ENCODE results near the gene TGM5. TPM values are rescaled to one million over a fixed set of nuclear protein-coding genes. Genes with fewer than 3 reads are reported as not detected.

The TGM5 gene
- total and polyA plus RNA-seq, 2 donors (not counting 1 experiment from before 2014, with no cell fraction given), result 0.42 TPM; not detected in 1

GRCh38 chr15:43210807-43211206, 55.9 kb downstream of the TGM5 start:
- H3K27me3 Mint-ChIP-seq, result peaks cover 20% of the 10 kb centered on the region
- intact Hi-C loops (cut with micrococcal nuclease), result no loop called here
- H3K9ac ChIP-seq (ENCODE audit: low read length), result no peak overlapping the region
- H3K4me3 ChIP-seq (ENCODE audit: control extremely low read depth in 1 of 5, extremely low read depth in 1 of 5, insufficient read depth in 1 of 5, low read depth in 2 of 5, low read length in 4 of 5), result no peak overlapping the region
- H3K9me3 Mint-ChIP-seq (ENCODE audit: insufficient read depth), result no peaks in the 10 kb centered on the region
- H3K79me2 ChIP-seq (ENCODE audit: control insufficient read depth, insufficient read depth, low read length), result no peaks in the 10 kb centered on the region
- no peaks in the 10 kb centered on the region for H3K4me1 Mint-ChIP-seq
- H3K4me3 Mint-ChIP-seq, result no peak overlapping the region
- no peak for TF ChIP-seq CTCF (IDR thresholded peaks at IDR 0.05)
- no peak for TF ChIP-seq EZH2 (IDR thresholded peaks at IDR 0.05; ENCODE audit: borderline replicate concordance, insufficient read depth, low read depth, low read length, poor library complexity, severe bottlenecking)
- H3K27me3 ChIP-seq (replicated peaks in 1 of 4; ENCODE audit: control extremely low read depth in 1 of 4, control insufficient read depth in 3 of 4, insufficient read depth in 4 of 4, low read length in 3 of 4), result peaks cover 0 to 11% (median 0%) of the 10 kb centered on the region in 4 experiments
- H3K36me3 ChIP-seq (replicated peaks in 1 of 2; ENCODE audit: control extremely low read depth in 1 of 2, control insufficient read depth in 1 of 2, extremely low read depth in 1 of 2, insufficient read depth in 2 of 2, low read length in 1 of 2), result no peaks in the 10 kb centered on the region
- no peak overlapping the region for H3K4me2 ChIP-seq (replicated peaks; ENCODE audit: low read depth, low read length, poor library complexity, severe bottlenecking)
- CTCF ChIA-PET, result interaction anchor here (3.8 kb wide), 1 partner anchor 15 kb away, joined by 24 read pairs; no protein-coding TSS in a partner anchor
- no peak overlapping the region for H3K27ac ChIP-seq (ENCODE audit: low read length in 2 of 2)
- DNase-seq (no peak), ATAC-seq (ENCODE audit: low read depth) (no peak)
- no peaks in the 10 kb centered on the region for H3K9me3 ChIP-seq (ENCODE audit: control extremely low read depth in 1 of 3, control insufficient read depth in 2 of 3, insufficient read depth in 1 of 3, low read length in 2 of 3)
- POLR2A ChIA-PET, result interaction anchor here (0.6 kb wide), 1 partner anchor 94 kb away, joined by 3 read pairs; no protein-coding TSS in a partner anchor
- no peaks in the 10 kb centered on the region for H4K20me1 ChIP-seq (ENCODE audit: control insufficient read depth, insufficient read depth, low read length, poor library complexity, severe bottlenecking)
- no peaks in the 10 kb centered on the region for H3K4me1 ChIP-seq (ENCODE audit: control insufficient read depth in 2 of 2, insufficient read depth in 2 of 2, low read length in 2 of 2)
- H3K27ac Mint-ChIP-seq, result no peak overlapping the region
- H2AFZ ChIP-seq (ENCODE audit: insufficient read depth, low read depth, low read length, poor library complexity, severe bottlenecking), result no peak overlapping the region
- 86% methylated on average over 9 of the region's 9 CpGs for WGBS (ENCODE audit: insufficient coverage)

- Histone ChIP-seq H3K27me3 (replicated peaks in 1 of 4; ENCODE audit: control extremely low read depth in 1 of 4, control insufficient read depth in 3 of 4, insufficient read depth in 4 of 4, low read length in 3 of 4) (peaks cover 0 to 11% (median 0%) of the 10 kb centered on the region in 4 experiments), H3K9ac (ENCODE audit: low read length) (no peak overlapping the region), H3K27ac (ENCODE audit: low read length in 2 of 2) (no peak overlapping the region), H3K4me3 (ENCODE audit: control extremely low read depth in 1 of 5, extremely low read depth in 1 of 5, insufficient read depth in 1 of 5, low read depth in 2 of 5, low read length in 4 of 5) (no peak overlapping the region), H3K36me3 (replicated peaks in 1 of 2; ENCODE audit: control extremely low read depth in 1 of 2, control insufficient read depth in 1 of 2, extremely low read depth in 1 of 2, insufficient read depth in 2 of 2, low read length in 1 of 2) (no peaks in the 10 kb centered on the region), H2AFZ (ENCODE audit: insufficient read depth, low read depth, low read length, poor library complexity, severe bottlenecking) (no peak overlapping the region), H3K9me3 (ENCODE audit: control extremely low read depth in 1 of 3, control insufficient read depth in 2 of 3, insufficient read depth in 1 of 3, low read length in 2 of 3) (no peaks in the 10 kb centered on the region), H3K79me2 (ENCODE audit: control insufficient read depth, insufficient read depth, low read length) (no peaks in the 10 kb centered on the region), H4K20me1 (ENCODE audit: control insufficient read depth, insufficient read depth, low read length, poor library complexity, severe bottlenecking) (no peaks in the 10 kb centered on the region), H3K4me2 (replicated peaks; ENCODE audit: low read depth, low read length, poor library complexity, severe bottlenecking) (no peak overlapping the region), H3K4me1 (ENCODE audit: control insufficient read depth in 2 of 2, insufficient read depth in 2 of 2, low read length in 2 of 2) (no peaks in the 10 kb centered on the region)
- Mint-ChIP-seq H3K27ac (no peak overlapping the region), H3K9me3 (ENCODE audit: insufficient read depth) (no peaks in the 10 kb centered on the region), H3K4me3 (no peak overlapping the region), H3K4me1 (no peaks in the 10 kb centered on the region), H3K27me3 (peaks cover 20% of the 10 kb centered on the region)
- ChIA-PET POLR2A (no interaction called here), CTCF (interaction anchor here (0.6 kb wide), 1 partner anchor 199 kb away, joined by 4 read pairs; no protein-coding TSS in a partner anchor)
- intact Hi-C loops (cut with micrococcal nuclease), result no loop called here
- TF ChIP-seq CTCF (IDR thresholded peaks at IDR 0.05), result no peak
- no peak for TF ChIP-seq EZH2 (IDR thresholded peaks at IDR 0.05; ENCODE audit: borderline replicate concordance, insufficient read depth, low read depth, low read length, poor library complexity, severe bottlenecking)
- WGBS (ENCODE audit: insufficient coverage), result 84% methylated on average over 13 of the region's 15 CpGs
- no peak for DNase-seq
- ATAC-seq (ENCODE audit: low read depth), result no peak
Measured at GRCh38 chr15:43210172-43210745, 56.5 kb downstream of the TGM5 start.
